Measurements from ENCODE around the gene ASTN2.

The ASTN2 gene

DNA sequence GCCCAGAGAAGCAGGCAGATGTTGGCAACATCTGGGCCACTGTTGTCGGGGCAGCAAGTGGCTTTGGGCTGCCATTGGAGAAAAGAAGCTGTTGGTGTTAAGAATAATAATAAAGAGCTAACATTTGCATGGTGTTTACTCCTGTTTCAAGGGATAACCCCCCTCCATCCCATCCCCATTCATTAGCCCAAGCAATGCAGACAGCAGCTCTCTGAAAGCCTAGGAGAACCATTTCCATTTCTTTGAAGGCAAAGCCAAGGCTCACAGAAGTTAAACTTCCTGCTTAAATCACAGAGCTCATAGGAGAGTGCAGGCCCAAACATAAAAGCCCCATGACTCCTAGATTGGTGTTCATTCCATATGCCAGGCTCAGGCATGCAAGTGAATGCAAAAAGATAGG, 175.4 kb downstream of the ASTN2 start:
- WGBS, 2 donors (ENCODE audit: extremely low coverage in 2 of 2, insufficient read length in 2 of 2, insufficient replicate concordance in 1 of 2), result no CpG with 5 or more reads among the region's 1 CpG
- H3K9ac ChIP-seq (ENCODE audit: low read depth, low read length, poor library complexity), result no peak overlapping the region

DNA sequence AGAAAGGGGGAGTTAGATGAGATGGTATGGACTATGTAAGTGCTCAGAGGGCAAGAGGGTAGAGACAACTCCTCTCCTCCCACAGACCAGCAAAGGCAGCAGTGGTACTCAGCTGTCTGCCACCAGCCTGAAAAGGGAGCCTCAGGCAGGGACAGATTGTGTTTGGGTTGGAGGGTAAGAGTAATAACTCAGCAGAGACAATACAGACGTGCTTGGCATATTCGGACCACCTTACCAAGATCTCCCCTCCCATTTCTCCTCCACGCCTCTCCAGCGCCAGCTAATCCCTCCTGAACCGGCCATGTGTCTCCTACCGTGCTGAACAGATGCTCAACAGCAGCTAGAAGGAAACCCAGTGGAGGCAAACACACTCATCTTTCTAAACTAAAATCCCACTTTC, 180.8 kb downstream of the ASTN2 start:
- Histone ChIP-seq H3K4me1 (ENCODE audit: control insufficient read depth in 2 of 2, insufficient read depth in 1 of 2, low read depth in 1 of 2, low read length in 2 of 2) (peaks cover 0 to 5% of the 10 kb centered on the region in 2 donors), H3K23ac (ENCODE audit: low read depth, low read length, poor library complexity) (no peak overlapping the region), H3K9ac (ENCODE audit: low read depth, low read length, poor library complexity) (no peak overlapping the region), H3K4ac (ENCODE audit: low read length) (no peak overlapping the region), H2BK12ac (ENCODE audit: low read length) (no peak overlapping the region), H2AK5ac (ENCODE audit: low read depth, low read length) (no peak overlapping the region), H2AFZ (ENCODE audit: low read length) (no peak overlapping the region), H2BK15ac (ENCODE audit: low read length) (no peak overlapping the region), H2BK120ac (ENCODE audit: low read depth, low read length) (no peak overlapping the region), H3K27ac (replicated peaks; ENCODE audit: low read length) (no peak overlapping the region), H3K14ac (ENCODE audit: low read length) (no peak overlapping the region), H4K91ac (ENCODE audit: low read depth, low read length, poor library complexity) (no peak overlapping the region), H4K8ac (ENCODE audit: low read depth, low read length) (no peak overlapping the region), H3K79me1 (ENCODE audit: low read depth, low read length) (no peaks in the 10 kb centered on the region), H3K36me3 (replicated peaks in 1 of 2; ENCODE audit: control insufficient read depth in 2 of 2, insufficient read depth in 2 of 2, low read length in 2 of 2) (no peaks in the 10 kb centered on the region), H3K27me3 (ENCODE audit: control insufficient read depth in 3 of 3, insufficient read depth in 3 of 3, low read depth in 1 of 3, low read length in 3 of 3) (no peaks in the 10 kb centered on the region), H3K9me3 (replicated peaks in 1 of 2; ENCODE audit: control insufficient read depth in 2 of 2, insufficient read depth in 1 of 2, low read depth in 1 of 2, low read length in 2 of 2) (no peaks in the 10 kb centered on the region), H2BK5ac (ENCODE audit: low read length) (no peak overlapping the region), H3K4me2 (ENCODE audit: insufficient read depth, low read length, poor library complexity, severe bottlenecking) (no peak overlapping the region), H3K4me3 (ENCODE audit: low read length in 2 of 2) (no peak overlapping the region), H3K18ac (ENCODE audit: low read length) (no peak overlapping the region)
- no peak for DNase-seq (ENCODE audit: low spot score)
- no CpG with 5 or more reads among the region's 6 CpGs for WGBS, 2 donors (ENCODE audit: extremely low coverage in 2 of 2, insufficient read length in 2 of 2, insufficient replicate concordance in 1 of 2)

More for the DNA sequence above, 175.4 kb downstream of the ASTN2 start:
- Histone ChIP-seq H2BK12ac (ENCODE audit: low read length) (no peak overlapping the region), H3K9me3 (replicated peaks in 1 of 2; ENCODE audit: control insufficient read depth in 2 of 2, insufficient read depth in 1 of 2, low read depth in 1 of 2, low read length in 2 of 2) (no peaks in the 10 kb centered on the region), H4K8ac (ENCODE audit: low read depth, low read length) (no peak overlapping the region), H3K23ac (ENCODE audit: low read depth, low read length, poor library complexity) (no peak overlapping the region), H2BK5ac (ENCODE audit: low read length) (no peak overlapping the region), H3K36me3 (replicated peaks in 1 of 2; ENCODE audit: control insufficient read depth in 2 of 2, insufficient read depth in 2 of 2, low read length in 2 of 2) (no peaks in the 10 kb centered on the region), H2BK120ac (ENCODE audit: low read depth, low read length) (no peak overlapping the region), H3K4me1 (ENCODE audit: control insufficient read depth in 2 of 2, insufficient read depth in 1 of 2, low read depth in 1 of 2, low read length in 2 of 2) (no peaks in the 10 kb centered on the region), H4K91ac (ENCODE audit: low read depth, low read length, poor library complexity) (no peak overlapping the region), H2BK15ac (ENCODE audit: low read length) (no peak overlapping the region), H3K4me2 (ENCODE audit: insufficient read depth, low read length, poor library complexity, severe bottlenecking) (no peak overlapping the region), H3K27ac (replicated peaks; ENCODE audit: low read length) (no peak overlapping the region), H3K4ac (ENCODE audit: low read length) (no peak overlapping the region), H3K79me1 (ENCODE audit: low read depth, low read length) (no peaks in the 10 kb centered on the region), H3K4me3 (ENCODE audit: low read length in 2 of 2) (no peak overlapping the region), H2AK5ac (ENCODE audit: low read depth, low read length) (no peak overlapping the region), H3K27me3 (ENCODE audit: control insufficient read depth in 3 of 3, insufficient read depth in 3 of 3, low read depth in 1 of 3, low read length in 3 of 3) (no peaks in the 10 kb centered on the region), H2AFZ (ENCODE audit: low read length) (no peak overlapping the region), H3K14ac (ENCODE audit: low read length) (no peak overlapping the region), H3K18ac (ENCODE audit: low read length) (no peak overlapping the region)
- DNase-seq (ENCODE audit: low spot score), result no peak

DNA sequence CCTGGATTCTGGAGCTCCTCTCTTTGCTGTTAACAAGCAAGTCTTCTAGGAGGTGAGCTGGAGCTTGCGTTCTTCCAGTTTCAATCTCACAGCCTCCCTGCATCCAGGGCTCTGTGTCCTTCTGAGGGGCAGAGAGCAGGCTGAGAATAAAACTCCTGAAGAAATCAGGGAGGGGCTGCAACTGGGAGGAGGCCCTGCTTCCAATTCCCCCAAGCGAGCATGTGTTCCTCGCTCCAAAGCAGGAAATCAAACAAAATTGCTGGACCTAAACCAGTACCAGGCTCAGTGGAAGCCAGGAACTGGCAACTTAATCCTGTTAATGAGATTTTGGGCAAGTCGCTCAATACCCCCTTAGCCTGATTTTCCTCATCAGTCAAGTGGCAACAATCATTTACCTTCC, 181.8 kb downstream of the ASTN2 start:
- H2BK12ac ChIP-seq (ENCODE audit: low read length), result no peak overlapping the region
- H2BK15ac ChIP-seq (ENCODE audit: low read length), result no peak overlapping the region
- H2AK5ac ChIP-seq (ENCODE audit: low read depth, low read length), result no peak overlapping the region
- WGBS, 2 donors (ENCODE audit: extremely low coverage in 2 of 2, insufficient read length in 2 of 2, insufficient replicate concordance in 1 of 2), result no CpG with 5 or more reads among the region's 4 CpGs
- H2AFZ ChIP-seq (ENCODE audit: low read length), result no peak overlapping the region
- no peak overlapping the region for H3K9ac ChIP-seq (ENCODE audit: low read depth, low read length, poor library complexity)
- H2BK5ac ChIP-seq (ENCODE audit: low read length), result no peak overlapping the region
- H4K8ac ChIP-seq (ENCODE audit: low read depth, low read length), result no peak overlapping the region
- H4K91ac ChIP-seq (ENCODE audit: low read depth, low read length, poor library complexity), result no peak overlapping the region
- peaks cover 0 to 5% of the 10 kb centered on the region in 2 donors for H3K4me1 ChIP-seq (ENCODE audit: control insufficient read depth in 2 of 2, insufficient read depth in 1 of 2, low read depth in 1 of 2, low read length in 2 of 2)
- H2BK120ac ChIP-seq (ENCODE audit: low read depth, low read length), result no peak overlapping the region
- no peak overlapping the region for H3K23ac ChIP-seq (ENCODE audit: low read depth, low read length, poor library complexity)
- no peaks in the 10 kb centered on the region for H3K36me3 ChIP-seq (replicated peaks in 1 of 2; ENCODE audit: control insufficient read depth in 2 of 2, insufficient read depth in 2 of 2, low read length in 2 of 2)
- H3K27me3 ChIP-seq (ENCODE audit: control insufficient read depth in 3 of 3, insufficient read depth in 3 of 3, low read depth in 1 of 3, low read length in 3 of 3), result no peaks in the 10 kb centered on the region
- H3K18ac ChIP-seq (ENCODE audit: low read length), result no peak overlapping the region
- H3K14ac ChIP-seq (ENCODE audit: low read length), result no peak overlapping the region
- no peak overlapping the region for H3K4me2 ChIP-seq (ENCODE audit: insufficient read depth, low read length, poor library complexity, severe bottlenecking)
- no peak overlapping the region for H3K4ac ChIP-seq (ENCODE audit: low read length)
- no peak for DNase-seq (ENCODE audit: low spot score)
- H3K4me3 ChIP-seq (ENCODE audit: low read length in 2 of 2), result no peak overlapping the region
- no peaks in the 10 kb centered on the region for H3K79me1 ChIP-seq (ENCODE audit: low read depth, low read length)
- H3K27ac ChIP-seq (replicated peaks; ENCODE audit: low read length), result no peak overlapping the region
- H3K9me3 ChIP-seq (replicated peaks in 1 of 2; ENCODE audit: control insufficient read depth in 2 of 2, insufficient read depth in 1 of 2, low read depth in 1 of 2, low read length in 2 of 2), result no peaks in the 10 kb centered on the region

DNA sequence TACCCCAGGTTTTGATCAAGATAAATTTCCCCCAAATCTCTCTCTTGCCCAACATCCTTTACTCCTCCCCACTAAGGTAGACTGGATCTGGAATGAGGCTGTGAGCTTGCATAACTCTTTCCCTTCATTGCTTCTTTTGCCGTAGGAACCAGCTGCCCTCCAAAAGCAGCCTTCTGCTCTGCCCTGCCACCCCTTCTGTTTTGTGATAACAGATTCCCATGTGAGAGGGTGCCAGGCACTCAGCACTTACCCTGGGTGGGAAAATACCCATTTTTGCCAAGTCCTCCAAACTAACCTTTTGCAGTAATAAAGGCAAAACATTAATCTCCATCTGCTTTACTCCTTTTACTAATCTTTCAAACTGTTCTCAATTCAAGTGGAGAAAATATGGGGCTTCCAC, 182.6 kb downstream of the ASTN2 start:
- Histone ChIP-seq H3K9ac (ENCODE audit: low read depth, low read length, poor library complexity) (no peak overlapping the region), H4K91ac (ENCODE audit: low read depth, low read length, poor library complexity) (no peak overlapping the region), H3K4me3 (ENCODE audit: low read length in 2 of 2) (no peak overlapping the region), H2AFZ (ENCODE audit: low read length) (no peak overlapping the region), H2BK12ac (ENCODE audit: low read length) (no peak overlapping the region), H4K8ac (ENCODE audit: low read depth, low read length) (no peak overlapping the region), H3K4ac (ENCODE audit: low read length) (no peak overlapping the region), H2BK120ac (ENCODE audit: low read depth, low read length) (no peak overlapping the region), H3K4me1 (ENCODE audit: control insufficient read depth in 2 of 2, insufficient read depth in 1 of 2, low read depth in 1 of 2, low read length in 2 of 2) (peaks cover 0 to 5% of the 10 kb centered on the region in 2 donors), H3K27ac (replicated peaks; ENCODE audit: low read length) (no peak overlapping the region), H3K18ac (ENCODE audit: low read length) (no peak overlapping the region), H3K9me3 (replicated peaks in 1 of 2; ENCODE audit: control insufficient read depth in 2 of 2, insufficient read depth in 1 of 2, low read depth in 1 of 2, low read length in 2 of 2) (no peaks in the 10 kb centered on the region), H2BK15ac (ENCODE audit: low read length) (no peak overlapping the region), H3K36me3 (replicated peaks in 1 of 2; ENCODE audit: control insufficient read depth in 2 of 2, insufficient read depth in 2 of 2, low read length in 2 of 2) (no peaks in the 10 kb centered on the region), H2AK5ac (ENCODE audit: low read depth, low read length) (no peak overlapping the region), H3K27me3 (ENCODE audit: control insufficient read depth in 3 of 3, insufficient read depth in 3 of 3, low read depth in 1 of 3, low read length in 3 of 3) (no peaks in the 10 kb centered on the region), H3K14ac (ENCODE audit: low read length) (no peak overlapping the region), H3K4me2 (ENCODE audit: insufficient read depth, low read length, poor library complexity, severe bottlenecking) (no peak overlapping the region), H3K23ac (ENCODE audit: low read depth, low read length, poor library complexity) (no peak overlapping the region), H2BK5ac (ENCODE audit: low read length) (no peak overlapping the region), H3K79me1 (ENCODE audit: low read depth, low read length) (no peaks in the 10 kb centered on the region)
- WGBS, 2 donors (ENCODE audit: extremely low coverage in 2 of 2, insufficient read length in 2 of 2, insufficient replicate concordance in 1 of 2), result no CpG with 5 or more reads among the region's 1 CpG
- DNase-seq (ENCODE audit: low spot score), result no peak
